ENCODE results near the gene TTC16.
"Not testable (repeated sequence)": the region's sequence is repeated elsewhere in the genome, so short reads cannot be mapped to it uniquely, and the experiment has no call there.

The TTC16 gene

DNA sequence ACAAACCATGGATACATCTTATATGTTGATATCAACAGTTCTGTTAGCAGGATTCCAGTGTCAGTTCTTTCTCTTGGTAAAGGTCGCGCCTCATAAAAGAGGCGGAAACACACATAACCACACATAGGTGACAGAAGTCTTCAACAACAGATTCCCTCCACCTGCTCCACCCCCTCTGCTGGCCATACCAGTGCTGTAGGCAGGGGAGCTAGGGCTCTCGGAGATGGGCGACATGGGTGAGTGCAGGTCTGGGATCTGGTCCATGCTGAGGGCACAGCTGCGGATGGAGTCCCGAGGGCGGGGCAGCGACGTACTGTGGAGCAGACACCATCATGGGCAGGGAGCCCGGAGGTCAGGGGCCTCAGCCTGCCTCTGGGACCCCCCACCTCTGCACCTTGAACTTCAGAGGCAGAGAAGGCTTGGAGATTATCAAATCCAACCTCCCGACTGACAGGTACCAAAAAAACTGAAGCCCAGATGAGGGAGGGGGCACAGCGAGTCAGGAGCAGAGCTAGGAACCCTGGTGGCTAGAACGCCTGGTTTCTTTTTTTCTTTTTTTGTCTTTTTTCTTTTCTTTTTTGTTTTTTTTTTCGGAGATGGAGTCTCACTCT, 31.2 kb downstream of the TTC16 start:
- no peak for DNase-seq

DNA sequence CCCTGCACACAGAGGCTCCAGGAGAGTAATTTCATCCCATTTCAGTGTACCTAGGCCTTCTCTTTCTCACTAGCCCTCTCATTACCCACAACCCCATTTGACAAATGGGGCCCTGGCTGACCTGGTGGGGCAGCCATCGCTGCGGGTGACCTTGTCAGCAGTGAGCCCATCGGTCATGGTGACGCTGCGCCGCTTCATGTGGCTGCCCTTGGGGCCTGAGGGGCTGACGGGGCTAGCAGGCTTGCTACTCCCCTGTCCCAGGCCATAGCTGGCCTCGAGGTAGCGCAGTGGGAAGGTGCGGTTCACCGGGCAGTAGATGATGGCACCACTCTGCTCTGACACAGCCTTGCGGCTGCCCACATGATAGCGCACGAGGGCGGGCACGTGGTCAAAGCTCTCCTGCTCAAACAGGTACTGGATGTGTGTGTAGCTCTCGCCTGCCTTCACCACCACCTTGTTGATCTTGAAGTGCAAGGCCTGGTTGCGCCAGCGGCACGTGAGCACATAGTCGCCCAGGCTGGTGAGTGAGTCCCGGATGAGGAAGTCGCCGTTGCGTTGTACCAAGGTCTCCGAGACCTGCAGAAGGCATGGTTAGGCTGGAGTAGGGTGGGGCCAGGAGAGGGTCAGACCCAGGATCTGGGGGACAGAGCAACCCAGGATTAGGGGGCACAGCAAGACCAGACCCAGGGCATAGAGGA, 33.4 kb downstream of the TTC16 start:
- DNase-seq: no peak

DNA sequence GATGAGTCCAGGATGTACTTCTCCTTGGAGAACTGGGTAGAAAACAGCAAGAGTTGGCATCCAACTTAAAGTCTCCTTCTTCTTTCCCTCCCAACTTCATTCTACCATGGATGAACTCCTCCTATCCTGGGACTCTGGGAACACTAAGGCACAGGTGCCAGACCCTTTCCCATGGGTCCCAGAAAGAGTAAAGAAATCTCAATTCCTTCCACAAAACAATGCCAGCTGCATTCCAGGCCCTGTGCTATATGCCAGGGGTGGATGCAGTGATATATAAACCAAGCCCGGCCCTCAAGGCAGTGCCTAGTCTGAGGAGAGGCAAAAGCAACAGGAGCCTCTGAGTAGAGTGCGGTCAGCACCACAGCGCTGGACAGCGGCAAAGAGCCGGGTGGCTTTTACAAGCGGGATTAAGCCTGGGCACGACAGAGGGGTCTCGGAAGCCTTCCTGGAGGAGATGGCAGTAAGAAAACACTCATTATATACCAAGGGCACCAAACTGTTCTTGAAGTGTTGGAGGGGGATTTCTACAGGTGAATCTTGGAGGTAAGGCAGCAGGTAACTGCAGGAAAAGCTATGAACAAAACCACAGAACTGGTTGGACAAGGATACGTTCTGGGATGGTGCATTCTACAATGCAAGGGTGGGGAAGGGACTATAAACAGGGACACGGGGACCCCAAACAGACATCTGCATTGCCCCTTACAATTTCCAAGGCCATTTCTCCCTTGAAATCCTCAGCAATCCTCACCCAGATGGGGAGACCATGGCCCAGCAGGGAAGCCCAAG, 35.6 kb downstream of the TTC16 start:
- no peak for DNase-seq

DNA sequence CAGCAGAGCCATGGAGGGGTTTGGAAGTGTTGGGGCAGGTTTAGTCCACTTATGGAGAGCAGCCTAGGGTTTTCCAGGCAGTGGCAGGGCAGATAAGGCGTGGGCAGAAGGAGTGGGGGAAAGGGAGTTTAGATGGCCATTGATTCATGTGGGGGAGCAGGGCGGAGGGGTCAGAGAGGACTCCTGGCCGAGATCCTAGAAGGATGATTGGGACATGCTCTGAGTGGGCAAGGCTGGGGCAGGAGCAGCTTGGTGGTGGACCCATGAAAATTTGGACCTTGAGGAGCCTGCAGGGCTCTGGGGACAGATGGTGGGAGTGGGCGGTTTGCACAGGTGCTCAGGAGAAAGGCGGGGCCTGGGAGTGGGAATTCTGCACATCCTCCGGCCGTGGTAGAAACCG, 37.3 kb downstream of the TTC16 start:
- DNase-seq: no peak

DNA sequence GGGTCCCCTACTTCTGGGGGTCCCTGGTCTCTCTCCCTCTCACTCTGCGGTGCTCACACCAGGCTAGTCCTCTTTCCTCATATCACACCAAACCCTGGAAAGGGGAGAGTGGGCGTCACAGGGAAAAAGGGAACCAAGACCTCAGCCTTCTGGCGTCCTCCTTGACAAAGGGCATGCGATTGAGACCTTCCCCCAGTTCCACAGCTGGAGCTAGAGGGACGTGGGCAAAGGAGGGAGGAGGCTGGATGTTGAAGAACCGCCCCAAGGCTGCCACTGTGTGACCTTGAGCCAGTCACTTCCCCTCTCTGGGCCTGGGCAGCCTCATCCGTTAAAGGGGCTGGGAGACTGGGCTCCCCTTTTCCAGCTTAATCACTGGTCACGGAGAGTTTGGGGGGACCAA, 37.7 kb downstream of the TTC16 start:
- no peak for DNase-seq

DNA sequence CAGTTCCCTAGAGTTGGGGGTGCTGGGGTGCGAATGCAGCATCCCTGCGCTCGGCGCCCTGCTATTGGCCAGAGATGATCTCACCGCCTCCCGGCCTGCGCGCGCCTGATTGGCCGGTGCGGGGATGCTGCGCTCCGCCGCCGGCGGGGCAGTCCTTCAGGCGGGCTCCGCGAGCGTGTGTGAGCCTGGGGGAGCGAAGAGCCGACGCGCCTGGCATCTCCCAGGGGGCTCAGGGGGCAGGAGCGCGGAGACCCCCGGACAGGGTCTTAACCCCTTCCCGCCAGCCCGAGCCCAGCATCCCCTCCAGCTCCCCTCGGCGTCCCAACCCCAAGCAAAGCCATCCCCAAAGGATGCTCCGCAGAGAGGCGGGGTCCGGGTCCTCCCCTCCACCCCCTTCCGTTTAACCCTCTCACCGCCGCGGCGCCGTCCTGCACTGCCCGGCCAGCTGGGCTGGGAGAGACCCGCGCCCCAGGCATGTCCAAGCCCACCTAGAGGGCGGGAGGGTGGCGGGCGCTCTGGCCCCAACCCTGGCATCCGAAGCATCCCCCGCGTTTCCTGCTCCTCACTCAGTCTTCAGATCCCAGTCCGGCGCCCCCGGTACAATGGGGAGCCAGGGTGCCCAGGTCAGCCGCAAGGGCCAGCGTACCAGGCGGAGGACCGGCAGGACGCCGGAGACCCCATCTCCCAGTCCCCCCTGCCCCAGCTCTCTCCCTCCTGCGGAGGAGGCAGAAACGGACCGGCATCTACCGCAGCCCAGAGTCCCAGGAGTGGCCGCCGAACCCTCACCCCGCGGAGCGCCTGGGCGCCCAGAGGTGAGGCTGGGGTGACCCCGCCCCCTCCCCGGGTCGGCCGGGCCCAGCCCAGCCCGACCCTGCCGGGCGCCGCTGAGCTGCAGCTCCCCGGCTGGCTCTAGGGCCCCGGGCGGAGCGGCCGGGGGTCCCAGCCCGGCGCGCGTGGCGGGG, 38.5 kb downstream of the TTC16 start:
- DNase-seq: no peak

DNA sequence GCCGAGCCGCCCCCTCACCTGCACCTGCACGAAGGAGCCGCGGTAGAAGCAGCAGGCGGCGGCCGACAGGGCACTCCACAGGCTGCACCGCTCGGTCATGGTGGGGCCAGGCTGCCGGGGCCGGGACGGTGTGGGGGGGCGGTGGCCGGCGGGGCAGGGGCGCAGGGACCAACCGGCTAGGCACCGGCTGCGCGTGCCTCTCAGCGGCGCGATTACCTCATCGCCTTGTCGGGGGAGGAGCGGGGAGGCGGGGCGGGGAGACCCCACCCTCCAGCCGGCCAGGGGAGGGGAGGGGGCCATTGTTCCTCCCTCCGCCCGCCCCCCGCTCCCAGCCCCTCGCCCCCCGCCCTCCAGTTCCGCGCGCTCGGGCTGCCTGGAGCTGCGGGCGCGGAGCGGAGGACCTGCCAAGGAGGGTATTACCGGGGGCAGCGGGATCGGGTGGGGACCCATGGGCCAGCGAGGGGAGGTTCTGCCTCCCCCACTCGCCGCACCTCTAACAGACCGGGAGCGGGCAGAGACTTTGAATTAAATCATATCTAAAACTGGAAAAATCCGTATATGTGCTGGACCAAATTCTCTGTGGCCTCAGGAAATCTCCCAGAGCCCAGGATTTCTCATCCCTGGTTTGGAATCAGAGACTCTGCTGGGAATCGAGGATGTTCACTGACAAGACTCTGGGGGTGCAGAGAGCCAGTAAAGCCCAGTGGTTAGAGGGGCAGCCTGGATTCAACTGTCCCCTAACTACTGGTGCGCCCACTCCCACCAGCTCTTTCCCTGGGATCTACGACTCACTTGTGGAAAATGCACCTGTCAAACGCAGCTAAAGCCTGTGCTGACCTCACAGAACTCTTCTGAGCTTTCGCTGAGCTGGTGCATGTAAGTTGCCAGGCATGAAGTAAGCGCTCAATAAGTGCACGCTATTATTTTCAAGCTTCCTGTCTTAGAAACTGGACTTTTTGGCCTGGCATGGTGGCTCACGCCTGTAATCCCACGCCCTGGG, 39.5 kb downstream of the TTC16 start:
- DNase-seq: no peak

DNA sequence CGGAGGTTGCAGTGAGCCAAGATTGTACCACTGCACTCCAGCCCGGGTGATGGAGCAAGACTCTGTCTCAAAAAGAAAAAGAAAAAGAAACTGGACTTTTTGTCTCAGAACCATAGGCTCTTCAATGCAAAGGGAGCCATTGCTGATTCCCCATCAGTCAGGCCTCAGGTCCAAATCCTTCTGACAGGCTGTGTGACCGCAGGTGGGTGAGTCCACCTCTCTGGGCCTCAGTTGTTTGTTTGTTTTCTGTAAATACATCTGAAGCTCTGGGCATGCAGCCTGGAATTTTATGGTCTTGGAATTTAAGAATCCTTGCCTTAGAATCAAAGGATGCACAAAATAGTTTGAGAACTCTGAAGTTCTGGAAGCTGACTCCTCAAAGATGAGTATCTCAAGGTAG, 40.4 kb downstream of the TTC16 start:
- DNase-seq: no peak

DNA sequence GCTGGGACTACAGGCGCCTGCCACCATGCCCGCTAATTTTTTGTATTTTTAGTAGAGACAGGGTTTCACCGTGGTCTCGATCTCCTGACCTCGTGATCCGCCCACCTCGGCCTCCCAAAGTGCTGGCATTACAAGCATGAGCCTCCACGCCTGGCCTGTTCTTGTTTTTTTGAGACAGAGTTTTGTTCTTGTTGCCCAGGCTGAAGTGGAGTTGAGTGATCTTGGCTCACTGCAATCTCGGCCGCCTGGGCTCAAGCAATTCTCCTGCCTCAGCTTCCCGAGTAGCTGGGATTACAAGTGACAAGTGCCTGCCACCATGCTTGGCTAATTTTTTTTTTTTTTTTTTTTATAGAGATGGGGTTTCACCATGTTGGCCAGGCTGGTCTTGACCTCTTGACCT, 40.9 kb downstream of the TTC16 start:
- DNase-seq: not testable (repeated sequence)

DNA sequence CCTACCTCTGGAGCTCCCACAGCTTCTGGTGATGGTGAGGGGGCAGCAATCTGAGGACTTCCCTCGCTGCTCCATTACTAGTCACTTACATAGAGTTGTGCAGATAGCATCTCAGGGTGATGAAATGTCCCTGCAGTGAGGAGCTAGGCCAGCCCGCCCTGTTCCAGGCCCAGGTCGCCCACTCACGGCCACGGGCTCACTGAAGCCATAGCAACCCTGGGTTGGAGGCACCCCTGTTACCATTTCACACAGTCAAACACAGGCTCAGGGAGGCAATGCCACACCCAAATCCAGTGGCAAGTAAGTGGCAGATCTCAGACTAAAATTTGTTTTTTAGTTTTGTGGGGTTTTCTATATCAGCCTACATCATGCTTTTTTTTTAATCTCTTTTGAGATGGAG, 43.0 kb downstream of the TTC16 start:
- DNase-seq: no peak

DNA sequence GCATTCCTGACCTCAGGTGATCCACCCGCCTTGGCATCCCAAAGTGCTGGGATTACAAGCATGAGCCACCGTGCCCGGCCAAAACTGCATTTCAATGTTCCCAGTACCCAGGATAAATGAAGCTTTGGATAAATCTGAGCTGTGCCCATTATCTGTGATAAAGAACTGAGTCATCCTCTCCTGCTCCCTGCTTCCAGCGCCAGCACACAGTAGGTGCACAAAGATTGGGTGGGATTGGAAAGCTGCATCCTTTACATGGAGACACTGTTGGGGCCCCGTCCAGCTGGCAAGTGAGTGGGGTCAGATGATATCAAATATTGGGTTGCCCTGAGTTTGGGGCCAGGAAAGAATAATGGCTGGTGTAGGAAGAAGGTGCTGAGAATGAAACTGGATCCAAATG, 45.2 kb downstream of the TTC16 start:
- DNase-seq: no peak

DNA sequence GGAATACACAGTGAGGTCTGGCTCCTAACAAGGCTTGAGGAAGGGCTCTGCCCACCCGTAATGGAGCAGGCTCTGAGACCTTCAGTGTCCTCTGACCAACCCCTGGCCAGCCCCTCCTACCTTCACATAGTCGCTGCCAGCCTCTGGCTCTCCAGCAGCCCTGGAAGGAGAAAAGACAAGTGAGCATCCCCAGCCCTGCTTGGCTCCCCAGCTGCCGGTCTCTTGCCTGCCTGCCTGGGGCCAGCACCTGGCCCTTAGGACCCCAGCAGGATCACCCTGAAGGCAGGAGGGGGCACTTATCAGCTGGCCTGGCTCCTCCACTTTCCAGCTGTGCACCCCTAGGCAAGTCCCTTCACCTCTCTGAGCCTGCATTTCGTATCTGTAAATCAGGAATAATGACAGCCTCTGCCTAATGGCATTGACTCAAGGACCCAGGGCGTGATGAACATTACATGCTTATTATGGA, 45.6 kb downstream of the TTC16 start:
- no peak for DNase-seq

DNA sequence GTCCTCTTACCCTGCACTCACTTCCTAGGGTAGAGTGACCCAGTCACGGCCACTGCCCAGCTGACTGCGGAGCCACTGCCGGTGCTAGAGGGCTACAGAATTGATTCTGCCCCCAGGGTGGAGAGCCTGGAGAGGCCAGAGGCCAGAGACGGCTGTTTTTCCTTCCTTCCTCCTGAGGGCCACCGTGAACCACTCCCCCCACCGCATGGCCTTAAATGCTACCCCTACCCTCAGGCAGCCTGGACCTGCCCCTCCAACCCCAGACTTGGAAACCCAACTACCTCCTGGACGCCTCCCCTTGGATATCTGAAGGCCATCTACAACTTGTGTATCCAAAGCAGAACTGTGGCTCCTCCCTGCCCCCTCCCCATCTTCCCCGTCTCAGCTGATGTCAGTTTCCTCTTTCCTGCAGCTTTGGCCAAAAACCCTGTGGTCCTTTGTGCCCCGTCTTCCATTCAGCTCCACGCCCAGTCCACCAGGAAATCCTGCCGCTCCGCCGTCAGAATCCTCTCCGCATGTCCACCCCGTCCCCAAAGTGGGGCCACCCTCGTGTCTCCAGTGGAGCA, 46.3 kb downstream of the TTC16 start:
- no peak for DNase-seq

DNA sequence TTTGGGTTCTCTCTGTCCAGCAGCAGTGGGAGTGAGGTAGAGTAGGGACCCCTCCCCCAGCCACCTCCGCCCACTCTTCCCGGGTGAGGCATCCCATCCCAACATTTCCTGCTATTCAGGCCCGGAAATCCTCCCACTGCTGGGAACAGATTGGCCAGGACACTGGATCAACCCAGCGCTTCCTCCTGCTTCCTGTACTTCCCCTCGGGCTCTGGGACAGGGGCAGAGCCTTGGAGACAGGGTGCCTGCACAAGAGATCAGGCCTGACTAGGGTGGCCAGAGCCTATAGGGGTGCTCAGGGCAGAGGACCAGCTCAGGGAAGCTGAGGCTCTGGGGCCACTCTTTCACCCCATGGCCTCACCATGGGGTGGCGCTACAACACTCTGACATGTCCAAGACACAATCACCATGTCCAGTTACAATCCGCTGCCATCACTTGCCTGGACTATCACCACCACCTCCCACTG, 48.1 kb downstream of the TTC16 start:
- DNase-seq: no peak

DNA sequence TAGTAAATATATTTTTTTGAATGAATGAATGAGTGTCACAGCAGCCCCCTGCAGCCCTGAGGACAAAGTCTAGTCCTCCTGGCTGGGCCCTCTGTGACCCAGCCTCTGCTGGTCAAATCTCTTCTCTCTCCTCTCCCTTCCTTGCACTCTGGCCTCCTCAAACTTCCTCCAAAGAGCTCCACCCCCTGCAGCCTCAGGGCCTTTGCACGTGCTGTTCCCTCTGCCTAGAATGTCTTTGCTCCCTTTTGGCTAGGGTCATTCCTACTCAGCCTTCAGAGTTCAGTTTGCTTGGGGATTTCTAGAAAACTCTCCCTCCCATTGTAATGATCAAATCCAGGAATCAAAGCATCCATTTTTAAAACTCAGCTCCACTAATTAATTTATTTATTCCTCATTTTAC, 49.5 kb downstream of the TTC16 start:
- no peak for DNase-seq

DNA sequence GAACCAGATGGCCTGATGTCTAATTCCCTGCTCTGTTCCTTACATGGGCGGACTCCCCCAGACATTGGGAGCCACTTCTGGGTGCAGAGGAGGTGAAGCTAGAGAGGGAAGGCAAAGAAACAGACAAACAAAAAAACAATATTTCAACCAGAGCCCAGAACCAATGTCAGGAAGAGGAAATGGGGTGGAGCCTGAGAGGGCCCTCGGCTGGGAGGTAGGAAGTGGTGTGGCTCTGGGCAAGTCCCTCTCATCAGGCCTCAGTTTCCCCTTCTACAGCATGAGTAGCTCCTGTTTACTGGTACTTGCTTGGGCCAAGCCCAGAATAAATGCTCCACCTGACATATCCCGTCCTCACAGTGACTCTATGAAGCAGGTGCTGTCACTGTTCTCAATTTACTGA, 51.5 kb downstream of the TTC16 start:
- DNase-seq: no peak

DNA sequence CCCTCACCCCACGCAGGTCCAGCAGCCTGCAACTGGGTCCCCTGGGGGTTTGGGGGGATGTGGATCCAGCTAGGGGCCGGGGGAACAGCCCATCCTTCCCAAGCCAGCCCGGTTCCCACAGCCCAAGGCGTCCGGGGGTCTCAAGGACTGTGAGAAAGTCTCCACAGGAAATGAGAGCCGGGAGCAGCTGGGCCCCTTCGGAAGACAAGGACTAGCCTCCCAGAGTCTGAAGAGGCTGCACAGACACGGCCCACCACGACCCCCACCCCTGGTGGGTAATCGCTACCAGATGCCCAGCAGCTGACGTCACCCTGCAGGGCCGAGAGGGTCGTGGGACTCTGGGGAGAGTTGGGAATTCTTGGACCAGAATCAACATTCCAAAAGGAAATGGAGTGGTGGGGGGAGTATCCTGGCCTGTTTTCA, 52.0 kb downstream of the TTC16 start:
- no peak for DNase-seq

DNA sequence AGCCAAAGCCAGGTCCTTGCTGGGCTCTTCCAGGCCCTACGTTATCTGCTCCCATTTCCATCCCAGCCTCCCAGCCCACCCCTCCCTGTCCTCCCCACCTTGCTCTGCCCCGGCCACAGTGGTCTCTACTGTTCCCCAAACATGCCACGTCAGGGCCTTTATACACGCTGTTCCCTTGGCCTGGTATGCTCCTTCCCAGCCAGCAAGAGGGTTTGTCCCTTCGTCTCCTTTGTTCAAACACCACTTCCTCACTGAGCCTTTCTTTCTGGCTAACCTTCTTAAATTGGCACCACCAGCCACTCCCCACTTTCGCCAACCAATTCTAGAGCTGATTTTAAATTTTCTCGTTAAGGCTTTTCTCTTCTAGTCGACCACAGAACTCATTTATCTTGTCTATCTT, 52.8 kb downstream of the TTC16 start:
- no peak for DNase-seq

DNA sequence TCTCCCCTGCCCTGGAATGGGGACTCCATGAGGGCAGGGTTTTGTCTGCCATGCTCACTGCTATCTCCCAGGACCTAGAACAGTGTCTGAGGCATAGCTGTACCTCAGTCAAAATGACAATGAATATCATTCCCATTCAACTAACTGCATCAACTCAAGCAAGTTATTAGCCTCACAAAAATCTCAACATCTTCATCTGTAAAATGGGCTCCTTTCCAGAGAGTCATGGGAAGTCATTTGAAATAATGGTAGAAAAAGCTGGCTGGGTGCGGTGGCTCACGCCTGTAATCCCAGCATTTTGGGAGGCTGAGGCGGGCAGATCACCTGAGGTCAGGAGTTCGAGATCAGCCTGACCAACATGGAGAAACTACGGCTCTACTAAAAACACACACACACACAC, 53.2 kb downstream of the TTC16 start:
- DNase-seq: no peak

DNA sequence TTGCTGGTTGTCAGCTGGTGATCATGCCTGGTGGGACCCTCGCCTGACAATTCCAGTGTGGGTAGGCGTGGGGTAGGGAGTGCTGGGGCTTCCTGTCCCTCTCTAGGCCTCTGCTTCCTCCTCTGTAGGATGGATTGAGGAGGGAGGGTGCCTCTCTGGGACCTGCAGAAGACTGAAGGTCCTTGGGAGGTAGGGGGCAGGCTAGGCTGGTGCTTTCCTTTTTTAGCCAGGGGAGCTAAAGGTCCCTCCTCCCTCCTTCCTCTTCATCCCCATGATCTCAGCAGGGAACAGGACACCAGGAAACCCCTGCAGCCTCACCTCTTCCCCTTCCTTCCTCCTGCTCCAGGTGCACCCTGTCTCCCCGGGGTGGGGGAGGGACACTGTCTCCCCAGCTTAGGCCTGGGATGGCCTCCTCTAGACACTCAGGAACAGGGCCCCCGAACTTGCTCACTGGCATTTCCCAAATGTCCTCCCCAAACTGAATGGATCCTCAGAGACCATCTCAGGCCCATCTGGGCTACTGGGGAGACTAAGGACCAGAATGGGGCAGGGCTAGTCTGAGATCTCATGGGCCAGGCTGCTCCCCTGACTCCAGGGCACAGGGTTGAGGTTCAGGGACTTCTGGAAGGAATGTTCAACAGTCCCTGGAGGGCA, 54.2 kb downstream of the TTC16 start:
- DNase-seq: no peak

DNA sequence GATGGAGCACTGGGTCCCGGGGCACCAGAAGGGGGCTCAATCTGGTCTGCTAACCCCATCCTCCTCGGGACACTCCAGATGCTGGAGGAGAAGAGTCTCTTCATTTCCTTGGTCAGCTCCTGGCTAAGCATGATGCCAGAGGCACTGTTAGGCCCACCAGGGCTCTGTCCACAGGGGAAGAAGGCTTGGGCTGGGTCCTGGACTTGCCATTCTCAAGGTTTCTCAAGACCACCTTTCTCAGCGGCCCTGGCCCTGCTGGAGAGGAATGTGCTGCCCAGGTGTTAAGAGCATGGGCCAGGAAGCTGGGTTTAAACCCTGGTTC, 54.7 kb downstream of the TTC16 start:
- DNase-seq: no peak

Measured in NCI-H524 treated with DMSO at 0.1 percent for 48 hours (cell line).